CD14-positive monocyte (primary cell): Measurements from ENCODE around the gene PARS2. TPM values are rescaled to one million over a fixed set of nuclear protein-coding genes. Genes with fewer than 3 reads are reported as not detected.
A peak's percentile ranks its signal among the peaks of the same experiment; 100 is the strongest.

ENCODE experiments used
- DNase-seq, 3 donors: peaks; one replicate each; pipeline ENCODE4 v3.0.0-alpha.2; 2011 to 2022
- H2AFZ ChIP-seq: 2 replicates; pipeline ENCODE4 v1.6.0; 2012; ENCODE audit warnings: mild to moderate bottlenecking, low read depth, low read length, inconsistent platforms; ENCODE audit not compliant: insufficient read depth, poor library complexity, severe bottlenecking
- H3K27ac ChIP-seq, 2 donors: 1 replicate in 1 of 2; 2 replicates in 1 of 2; pipeline ENCODE4 v1.5.1; 2012 to 2013; ENCODE audit warnings: low read length in 2 of 2, control low read depth in 1 of 2, inconsistent platforms in 1 of 2, low read depth in 1 of 2, mild to moderate bottlenecking in 1 of 2
- H3K27me3 ChIP-seq, 2 donors: one replicate each; pipeline versions ENCODE4 v1.6.0 to v1.6.1; 2011 to 2013; ENCODE audit warnings: low read length in 2 of 2; ENCODE audit not compliant: control insufficient read depth in 2 of 2, insufficient read depth in 2 of 2
- H3K36me3 ChIP-seq, 2 donors: replicated peaks in 1 of 2; 1 replicate in 1 of 2; 2 replicates in 1 of 2; pipeline versions ENCODE4 v1.5.1 to v1.6.1; 2012 to 2013; ENCODE audit warnings: low read length in 2 of 2, control low read depth in 1 of 2, inconsistent platforms in 1 of 2, mild to moderate bottlenecking in 1 of 2; ENCODE audit not compliant: insufficient read depth in 2 of 2, control insufficient read depth in 1 of 2
- H3K4me1 ChIP-seq, 2 donors: 1 replicate in 1 of 2; 2 replicates in 1 of 2; pipeline versions ENCODE4 v1.5.1 to v1.6.1; 2012 to 2013; ENCODE audit warnings: low read length in 2 of 2, control low read depth in 1 of 2, inconsistent platforms in 1 of 2, mild to moderate bottlenecking in 1 of 2, moderate library complexity in 1 of 2; ENCODE audit not compliant: insufficient read depth in 2 of 2, control insufficient read depth in 1 of 2
- H3K4me2 ChIP-seq: replicated peaks from 2 replicates; pipeline ENCODE3; 2012; ENCODE audit warnings: low read length, moderate library complexity, mild to moderate bottlenecking; ENCODE audit not compliant: poor library complexity, severe bottlenecking; ENCODE audit errors: extremely low read depth
- H3K4me3 ChIP-seq, 3 experiments: fragments of 200-600 bp in 1 of 3; sonication (generic) in 1 of 3; replicated peaks in 1 of 3; 1 replicate in 2 of 3; 2 replicates in 1 of 3; pipeline ENCODE4 v1.5.1; 2011 to 2013; ENCODE audit warnings: low read length in 3 of 3, mild to moderate bottlenecking in 3 of 3, control low read depth in 2 of 3, low read depth in 2 of 3, inconsistent platforms in 1 of 3, moderate library complexity in 1 of 3
- H3K79me2 ChIP-seq: 2 replicates; pipeline ENCODE4 v1.6.0; 2012; ENCODE audit warnings: mild to moderate bottlenecking, control low read depth, inconsistent platforms, low read length, moderate library complexity; ENCODE audit not compliant: insufficient read depth
- H3K9ac ChIP-seq: 2 replicates; pipeline ENCODE4 v1.6.0; 2017; ENCODE audit warnings: low read length, mild to moderate bottlenecking; ENCODE audit not compliant: insufficient read depth, poor library complexity, severe bottlenecking
- H3K9me3 ChIP-seq, 2 donors: replicated peaks in 1 of 2; 1 replicate in 1 of 2; 2 replicates in 1 of 2; pipeline versions ENCODE4 v1.5.1 to v1.6.1; 2012 to 2013; ENCODE audit warnings: low read length in 2 of 2, control low read depth in 1 of 2; ENCODE audit not compliant: control insufficient read depth in 1 of 2, insufficient read depth in 1 of 2
- H4K20me1 ChIP-seq: 2 replicates; pipeline ENCODE4 v1.6.0; 2012; ENCODE audit warnings: mild to moderate bottlenecking, low read length, control low read depth, moderate library complexity; ENCODE audit not compliant: insufficient read depth
- H3K27ac Mint-ChIP-seq, 7 donors: one replicate each; pipeline ENCODE4 v1.8.0; 2020; ENCODE audit warnings: mild to moderate bottlenecking in 7 of 7, mixed read lengths in 7 of 7, moderate library complexity in 6 of 7, inconsistent platforms in 2 of 7
- H3K27me3 Mint-ChIP-seq, 3 donors: one replicate each; pipeline ENCODE4 v1.8.0; 2021 to 2022; ENCODE audit warnings: low read depth in 3 of 3, mild to moderate bottlenecking in 3 of 3, mixed read lengths in 3 of 3, moderate library complexity in 3 of 3, inconsistent platforms in 1 of 3
- H3K36me3 Mint-ChIP-seq, 2 donors: one replicate each; pipeline ENCODE4 v1.8.0; 2020; ENCODE audit warnings: mixed read lengths in 2 of 2, inconsistent platforms in 1 of 2, mild to moderate bottlenecking in 1 of 2
- H3K4me1 Mint-ChIP-seq: one replicate; pipeline ENCODE4 v1.8.0; 2020; ENCODE audit warnings: mild to moderate bottlenecking, mixed read lengths
- H3K4me3 Mint-ChIP-seq, 2 donors: one replicate each; pipeline ENCODE4 v1.8.0; 2020; ENCODE audit warnings: mild to moderate bottlenecking in 2 of 2, mixed read lengths in 2 of 2, moderate library complexity in 1 of 2
- H3K9me3 Mint-ChIP-seq, 7 donors: one replicate each; pipeline ENCODE4 v1.8.0; 2020 to 2022; ENCODE audit warnings: mixed read lengths in 7 of 7, mild to moderate bottlenecking in 6 of 7, moderate library complexity in 6 of 7, inconsistent platforms in 2 of 7
- WGBS: methylation state at CpG from one replicate; pipeline ENCODE4 v1.1.5; 2013; ENCODE audit warnings: missing lambda C conversion rate; ENCODE audit not compliant: insufficient coverage; 5-methylcytosine and 5-hydroxymethylcytosine counted together
- intact Hi-C, 2 donors: fragments of 100-400 bp; cut with micrococcal nuclease; formaldehyde crosslinking; loops; one replicate each; pipeline versions ENCODE4 v1.15.0 to v1.15.1; 2023
- polyA plus RNA-seq, 3 donors: library from polyadenylated mRNA; depleted of rRNA in 1 of 3; unstranded in 2 of 3; stranded (reverse) in 1 of 3; fragments of 300-500 nt in 2 of 3; fragments of >200 nt in 1 of 3; fragmentation: Illumina TruSeq in 2 of 3; gene quantifications; 1 replicate in 2 of 3; 2 replicates in 1 of 3; pipeline ENCODE4 v1.2.3, GENCODE V29; 2012 to 2021
- TF ChIP-seq, protein P1 (sequence below): fragments of 200-600 bp; IDR thresholded peaks from one replicate; pipeline ENCODE4 v1.8.0; 2022; ENCODE audit warnings: antibody characterized with exemption, mild to moderate bottlenecking

Gene PARS2
- polyA plus RNA-seq, 3 donors, result 0.73 to 1.2 (median 0.92) TPM

DNA sequence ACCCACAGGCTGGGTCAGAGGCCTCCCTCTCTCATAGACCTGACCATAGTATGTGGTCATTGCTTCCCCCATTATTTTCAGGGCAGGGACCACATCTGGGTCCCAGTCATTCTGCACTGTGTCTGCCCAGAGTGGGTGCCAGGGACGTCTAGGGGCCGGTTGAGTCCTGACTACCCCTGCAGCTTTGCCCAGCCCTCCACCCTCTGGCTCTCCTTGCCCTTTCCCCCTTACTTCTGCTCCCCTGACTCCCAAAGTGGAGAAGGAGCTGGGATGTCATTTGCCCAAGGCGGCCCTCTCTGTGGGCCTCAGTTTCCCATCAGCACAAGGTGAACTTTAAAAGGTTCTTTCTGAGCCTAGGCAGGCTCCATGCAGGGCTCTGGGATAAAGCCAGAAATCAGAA lies 41.1 kb upstream of the PARS2 start:
- Mint-ChIP-seq H3K9me3 (peaks cover 0 to 2% (median 0%) of the 10 kb centered on the region in 7 donors), H3K4me1 (peaks cover 27% of the 10 kb centered on the region), H3K4me3 (no peak overlapping the region)

DNA sequence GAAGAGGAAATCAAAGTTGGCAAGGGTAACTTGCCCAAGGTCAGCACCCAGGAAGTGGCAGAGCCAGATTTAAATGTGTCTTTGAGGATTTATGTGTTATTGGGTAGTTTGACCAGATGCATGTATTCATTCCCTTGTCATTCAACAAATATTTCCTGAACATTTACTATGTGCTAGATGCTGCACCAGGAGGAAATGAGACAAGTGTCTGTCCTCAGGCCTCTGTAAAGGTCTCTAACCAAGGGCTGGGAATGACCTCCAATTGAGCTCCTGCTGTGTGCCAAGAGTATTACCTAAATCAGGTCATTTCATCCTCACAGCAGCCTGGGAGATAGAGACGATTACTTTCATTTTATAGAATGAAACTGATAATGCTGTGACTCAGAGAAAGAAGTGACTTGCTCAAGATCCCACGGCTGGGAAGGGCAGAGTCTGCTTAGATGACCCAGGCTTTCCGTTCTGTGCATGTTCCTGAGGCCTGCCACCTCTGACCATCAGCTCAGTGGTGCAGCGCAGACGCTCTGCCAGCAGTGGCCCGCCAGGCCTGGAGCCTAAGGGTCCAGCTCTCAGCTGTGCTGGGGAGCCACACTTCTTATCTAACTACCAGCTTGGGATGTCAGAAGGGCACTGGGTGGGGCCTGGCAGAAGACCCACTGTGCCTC lies 40.3 kb upstream of the PARS2 start:
- H4K20me1 ChIP-seq, result no peaks in the 10 kb centered on the region
- Mint-ChIP-seq H3K27me3 (peaks cover 22 to 32% (median 24%) of the 10 kb centered on the region in 3 donors), H3K36me3 (peaks cover 0 to 2% of the 10 kb centered on the region in 2 donors), H3K27ac (peak overlapping the region in 4 of 7 donors; percentile 4 to 51 (median 25)), H3K4me1 (peaks cover 31% of the 10 kb centered on the region), H3K4me3 (no peak overlapping the region), H3K9me3 (peaks cover 0 to 5% (median 0%) of the 10 kb centered on the region in 7 donors)
- H3K79me2 ChIP-seq, result no peaks in the 10 kb centered on the region
- H3K27me3 ChIP-seq, result peaks cover 9 to 24% of the 10 kb centered on the region in 2 donors
- TF ChIP-seq, protein P1, sequence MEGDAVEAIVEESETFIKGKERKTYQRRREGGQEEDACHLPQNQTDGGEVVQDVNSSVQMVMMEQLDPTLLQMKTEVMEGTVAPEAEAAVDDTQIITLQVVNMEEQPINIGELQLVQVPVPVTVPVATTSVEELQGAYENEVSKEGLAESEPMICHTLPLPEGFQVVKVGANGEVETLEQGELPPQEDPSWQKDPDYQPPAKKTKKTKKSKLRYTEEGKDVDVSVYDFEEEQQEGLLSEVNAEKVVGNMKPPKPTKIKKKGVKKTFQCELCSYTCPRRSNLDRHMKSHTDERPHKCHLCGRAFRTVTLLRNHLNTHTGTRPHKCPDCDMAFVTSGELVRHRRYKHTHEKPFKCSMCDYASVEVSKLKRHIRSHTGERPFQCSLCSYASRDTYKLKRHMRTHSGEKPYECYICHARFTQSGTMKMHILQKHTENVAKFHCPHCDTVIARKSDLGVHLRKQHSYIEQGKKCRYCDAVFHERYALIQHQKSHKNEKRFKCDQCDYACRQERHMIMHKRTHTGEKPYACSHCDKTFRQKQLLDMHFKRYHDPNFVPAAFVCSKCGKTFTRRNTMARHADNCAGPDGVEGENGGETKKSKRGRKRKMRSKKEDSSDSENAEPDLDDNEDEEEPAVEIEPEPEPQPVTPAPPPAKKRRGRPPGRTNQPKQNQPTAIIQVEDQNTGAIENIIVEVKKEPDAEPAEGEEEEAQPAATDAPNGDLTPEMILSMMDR, result no peak
- DNase-seq, result peak in 2 of 3 donors; percentile 4 to 12
- no peaks in the 10 kb centered on the region for H3K36me3 ChIP-seq
- 74% methylated on average over 5 of the region's 6 CpGs for WGBS
- no peak overlapping the region for H2AFZ ChIP-seq
- intact Hi-C loops, result loop anchor here (5.0 kb wide), 1 partner anchor 132 kb away; no protein-coding TSS in a partner anchor
- H3K27ac ChIP-seq, result peak overlapping the region in 1 of 2 donors; percentile 1
- peaks cover 10 to 43% of the 10 kb centered on the region in 2 donors for H3K4me1 ChIP-seq
- H3K4me3 ChIP-seq, result no peak overlapping the region
- no peak overlapping the region for H3K9ac ChIP-seq
- no peaks in the 10 kb centered on the region for H3K9me3 ChIP-seq
- no peak overlapping the region for H3K4me2 ChIP-seq

More for the DNA sequence above, 41.1 kb upstream of the PARS2 start:
- Histone ChIP-seq H3K4me2 (no peak overlapping the region), H3K27ac (no peak overlapping the region), H3K36me3 (no peaks in the 10 kb centered on the region), H3K4me1 (peaks cover 10 to 41% of the 10 kb centered on the region in 2 donors), H3K9me3 (no peaks in the 10 kb centered on the region), H2AFZ (no peak overlapping the region), H3K4me3 (no peak overlapping the region), H3K79me2 (no peaks in the 10 kb centered on the region), H4K20me1 (no peaks in the 10 kb centered on the region), H3K27me3 (peaks cover 5 to 15% of the 10 kb centered on the region in 2 donors), H3K9ac (no peak overlapping the region)
- no CpG with 5 or more reads among the region's 3 CpGs for WGBS
- Mint-ChIP-seq H3K36me3 (no peaks in the 10 kb centered on the region), H3K27me3 (peaks cover 17 to 23% (median 17%) of the 10 kb centered on the region in 3 donors), H3K27ac (no peak overlapping the region)
- TF ChIP-seq, protein P1, result no peak
- intact Hi-C loops, result loop anchor here (5.0 kb wide), 1 partner anchor 133 kb away; no protein-coding TSS in a partner anchor
- DNase-seq, result no peak
